Suppressor macrophage treated with lipopolysaccharide for 1 hour (primary cell): ENCODE measurements around the gene EPC2.

Experiments used
- DNase-seq, 3 donors: peaks; one replicate each; pipeline ENCODE4 v3.0.0-alpha.2; 2020 to 2022

Gene EPC2

GRCh38 chr2:148814860-148815419 is 170.4 kb downstream of the EPC2 start:
- no peak for DNase-seq

GRCh38 chr2:148816176-148816575 is 171.6 kb downstream of the EPC2 start:
- no peak for DNase-seq

- no peak for DNase-seq
Measured at GRCh38 chr2:148817210-148817708, 172.7 kb downstream of the EPC2 start.

GRCh38 chr2:148819019-148819585 is 174.6 kb downstream of the EPC2 start:
- DNase-seq = no peak

- DNase-seq = no peak
Measured at GRCh38 chr2:148824190-148824589, 179.6 kb downstream of the EPC2 start.

GRCh38 chr2:148826791-148827190 is 182.2 kb downstream of the EPC2 start:
- DNase-seq = no peak

GRCh38 chr2:148828941-148829340 is 184.4 kb downstream of the EPC2 start:
- DNase-seq = peak in 1 of 3 donors; percentile 2

- no peak for DNase-seq
Measured at GRCh38 chr2:148829618-148830017, 185.1 kb downstream of the EPC2 start.

- DNase-seq = no peak
Measured at GRCh38 chr2:148832637-148833036, 188.1 kb downstream of the EPC2 start.
